Endothelial cell of hepatic sinusoid (primary cell): Measurements from ENCODE around the gene TMEM271.
"Not testable (repeated sequence)": the region's sequence is repeated elsewhere in the genome, so short reads cannot be mapped to it uniquely, and the experiment has no call there.

ENCODE experiments used
- in situ Hi-C: cut with HindIII; loops from 2 replicates; pipeline ENCODE4 v1.10.0; 2017; ENCODE audit warnings: low sequenced_read_pairs

The TMEM271 gene

DNA sequence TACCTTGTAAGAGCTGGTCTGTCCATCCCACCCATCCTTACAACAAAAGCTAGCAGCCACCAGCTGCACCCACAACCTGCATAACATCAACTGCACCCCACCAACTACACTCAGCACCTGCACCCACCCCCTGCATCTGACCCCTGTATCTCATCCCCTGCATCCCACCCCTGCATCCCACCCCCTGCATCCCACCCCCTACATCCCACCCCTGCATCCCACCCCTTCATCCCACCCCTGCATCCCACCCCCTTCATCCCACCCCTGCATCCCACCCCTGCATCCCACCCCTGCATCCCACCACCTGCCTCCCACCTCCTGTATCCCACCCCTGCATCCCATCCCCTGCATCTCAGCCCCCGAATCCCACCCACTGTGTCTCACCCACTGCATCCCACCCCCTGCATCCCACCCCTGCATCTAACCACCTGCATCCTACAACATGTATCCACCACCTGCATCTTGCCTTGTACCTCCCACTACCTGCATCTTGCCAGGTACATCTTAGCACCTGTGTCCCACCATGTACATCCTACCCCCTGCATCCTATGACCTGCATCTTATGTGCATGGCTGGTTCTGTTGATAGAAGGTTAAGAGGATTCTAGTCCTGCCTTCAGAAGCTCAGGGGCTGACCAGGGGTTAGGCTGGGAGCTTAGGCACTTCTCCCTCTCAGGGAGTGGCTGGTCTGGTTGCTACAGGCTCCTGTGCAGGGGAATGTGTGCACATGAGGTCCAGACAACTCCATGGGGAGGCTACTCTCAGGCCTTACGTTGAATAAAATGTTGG lies 9.4 kb downstream of the TMEM271 start:
- in situ Hi-C loops = no loop called here

- in situ Hi-C loops = no loop called here
Observed at GRCh38 chr4:566035-566434, 10.1 kb downstream of the TMEM271 start.

DNA sequence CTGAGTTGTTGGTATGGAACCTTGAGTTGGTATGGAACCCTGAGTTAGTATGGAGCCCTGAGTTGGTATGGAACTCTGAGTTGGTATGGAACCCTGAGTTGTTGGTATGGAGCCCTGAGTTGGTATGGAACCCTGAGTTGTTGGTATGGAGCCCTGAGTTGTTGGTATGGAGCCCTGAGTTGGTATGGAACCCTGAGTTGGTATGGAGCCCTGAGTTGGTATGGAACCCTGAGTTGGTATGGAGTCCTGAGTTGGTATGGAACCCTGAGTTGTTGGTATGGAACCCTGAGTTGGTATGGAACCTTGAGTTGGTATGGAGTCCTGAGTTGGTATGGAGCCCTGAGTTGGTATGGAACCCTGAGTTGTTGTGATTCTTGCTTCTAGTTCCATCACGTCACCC lies 10.5 kb downstream of the TMEM271 start:
- in situ Hi-C loops = not testable (repeated sequence)

DNA sequence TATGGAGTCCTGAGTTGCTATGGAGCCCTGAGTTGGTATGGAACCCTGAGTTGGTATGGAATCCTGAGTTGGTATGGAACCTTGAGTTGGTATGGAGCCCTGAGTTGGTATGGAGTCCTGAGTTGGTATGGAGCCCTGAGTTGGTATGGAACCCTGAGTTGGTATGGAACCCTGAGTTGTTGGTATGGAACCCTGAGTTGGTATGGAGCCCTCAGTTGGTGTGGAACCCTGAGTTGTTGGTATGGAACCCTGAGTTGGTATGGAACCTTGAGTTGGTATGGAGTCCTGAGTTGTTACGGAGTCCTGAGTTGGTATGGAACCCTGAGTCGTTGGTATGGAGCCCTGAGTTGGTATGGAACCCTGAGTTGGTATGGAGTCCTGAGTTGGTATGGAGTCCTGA lies 13.6 kb downstream of the TMEM271 start:
- in situ Hi-C loops = not testable (repeated sequence)

DNA sequence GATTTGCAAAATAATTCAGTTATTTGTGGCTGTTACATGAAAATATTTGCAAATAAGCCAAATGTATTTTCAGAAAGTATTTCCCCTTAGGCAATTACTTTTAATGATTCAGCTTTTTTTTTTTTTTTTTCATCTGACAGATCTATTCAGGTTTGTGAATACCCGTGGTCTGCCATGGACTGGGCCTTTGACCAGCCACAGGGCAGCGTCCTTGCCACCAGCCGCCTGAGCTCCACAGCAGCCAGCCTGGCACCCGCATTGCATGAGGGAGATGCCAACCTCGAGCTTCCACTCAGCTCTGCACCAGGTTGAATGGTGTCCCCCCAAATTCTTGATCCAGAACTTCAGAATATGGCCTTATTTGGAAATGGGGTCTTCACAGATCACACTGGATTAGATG lies 14.7 kb downstream of the TMEM271 start:
- in situ Hi-C loops = no loop called here

DNA sequence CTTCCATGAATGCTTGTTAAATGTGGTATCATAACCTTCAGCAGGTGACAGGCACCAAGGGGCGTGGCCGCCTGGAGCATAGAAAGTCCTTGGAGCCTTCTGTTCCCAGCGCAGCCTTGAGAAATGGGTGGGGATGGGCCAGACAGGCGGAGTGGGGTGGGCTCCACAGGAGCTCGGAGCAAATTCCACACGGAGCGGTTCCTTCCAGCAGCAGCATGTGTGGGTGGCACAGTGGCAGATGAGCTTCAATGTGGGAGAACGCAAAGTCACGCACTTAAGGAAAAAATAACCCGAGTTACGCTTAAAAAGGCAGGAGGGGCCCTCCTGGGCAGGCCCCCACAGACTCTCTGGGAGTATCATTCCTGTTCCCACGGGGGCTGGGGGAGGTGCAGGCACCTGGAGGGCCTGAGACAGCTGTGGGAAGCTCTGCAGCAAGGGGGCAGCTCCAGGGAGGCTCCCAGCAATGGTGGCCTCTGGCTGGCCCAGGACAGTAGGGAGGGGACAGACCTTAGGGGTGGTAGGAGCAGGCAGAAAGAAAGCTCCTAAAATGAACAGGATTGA lies 15.3 kb downstream of the TMEM271 start:
- in situ Hi-C loops = no loop called here

- in situ Hi-C loops = no loop called here
Observed at GRCh38 chr4:560061-560460, 16.0 kb downstream of the TMEM271 start.

DNA sequence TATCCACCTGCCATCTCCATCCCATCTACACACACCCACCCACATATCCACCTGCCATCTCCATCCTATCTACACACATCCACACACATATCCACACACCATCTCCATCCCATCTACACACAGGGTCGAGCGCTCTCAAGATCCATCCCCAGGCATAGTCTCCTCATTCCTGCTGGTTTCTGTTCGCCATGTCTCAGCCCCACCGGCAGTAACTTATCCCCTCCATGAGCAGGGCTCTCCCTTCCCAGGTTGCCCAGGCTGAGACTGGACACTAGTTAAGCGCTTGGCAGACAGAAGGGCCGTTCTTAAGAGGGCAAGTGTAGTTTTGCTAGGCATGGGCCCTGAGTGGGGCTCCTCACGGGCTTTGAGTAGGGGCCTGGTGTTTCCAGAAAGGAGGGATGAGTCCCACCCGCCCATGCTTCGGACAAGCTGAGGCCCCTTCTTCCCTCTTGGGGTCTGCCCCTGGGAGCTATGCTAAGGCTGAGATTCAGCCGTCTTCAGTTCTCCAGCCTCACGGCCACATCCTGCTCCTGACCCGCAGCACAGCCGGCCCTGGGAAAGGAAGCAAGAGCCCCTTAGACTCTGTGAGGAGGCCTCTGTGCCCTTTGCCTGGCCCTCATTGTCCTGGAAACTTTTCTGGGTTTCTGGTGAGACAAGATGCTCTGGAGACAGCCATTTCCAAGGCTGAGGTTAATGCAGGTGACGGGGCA lies 20.4 kb downstream of the TMEM271 start:
- in situ Hi-C loops = no loop called here

- in situ Hi-C loops = not testable (repeated sequence)
Observed at GRCh38 chr4:554793-555320, 21.2 kb downstream of the TMEM271 start.

DNA sequence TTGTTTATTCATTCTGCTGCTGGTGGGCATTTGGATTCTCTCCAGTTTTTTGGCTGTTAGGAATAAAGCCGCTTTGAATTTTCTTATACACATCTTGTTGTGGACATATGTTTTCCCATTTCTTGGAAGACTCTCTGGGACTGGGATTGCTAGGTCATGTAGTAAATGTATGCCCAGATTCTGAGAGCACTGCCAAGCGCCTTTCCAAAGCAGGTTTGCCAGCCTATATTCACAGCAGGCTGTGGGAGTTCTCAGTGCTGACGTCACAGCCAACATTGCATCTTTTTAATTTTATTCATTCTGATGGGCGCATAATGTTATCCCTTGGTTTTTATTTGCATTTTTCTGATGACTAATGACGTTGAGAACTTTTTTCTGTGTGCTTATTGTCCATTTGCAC lies 24.1 kb downstream of the TMEM271 start:
- in situ Hi-C loops = no loop called here

- in situ Hi-C loops = not testable (repeated sequence)
Observed at GRCh38 chr4:550268-550667, 25.8 kb downstream of the TMEM271 start.

DNA sequence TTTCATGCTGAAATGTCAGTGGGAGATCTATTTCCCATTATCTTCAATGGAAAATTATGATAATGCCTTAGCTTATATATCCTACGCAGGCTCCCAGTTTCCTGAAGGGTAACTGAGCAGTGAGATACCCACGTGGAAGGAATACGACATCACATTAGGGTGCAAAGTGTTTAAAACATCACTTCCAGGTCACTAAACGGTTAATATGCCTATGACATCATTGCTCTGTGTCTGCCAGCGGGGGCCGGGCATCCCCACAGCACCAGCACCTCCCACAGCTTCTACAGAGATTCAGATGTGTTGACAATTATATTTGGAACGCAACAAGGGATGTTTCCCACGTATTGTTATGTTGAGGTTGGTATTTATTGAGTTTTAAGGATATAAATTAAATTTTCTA lies 27.1 kb downstream of the TMEM271 start:
- in situ Hi-C loops = no loop called here

DNA sequence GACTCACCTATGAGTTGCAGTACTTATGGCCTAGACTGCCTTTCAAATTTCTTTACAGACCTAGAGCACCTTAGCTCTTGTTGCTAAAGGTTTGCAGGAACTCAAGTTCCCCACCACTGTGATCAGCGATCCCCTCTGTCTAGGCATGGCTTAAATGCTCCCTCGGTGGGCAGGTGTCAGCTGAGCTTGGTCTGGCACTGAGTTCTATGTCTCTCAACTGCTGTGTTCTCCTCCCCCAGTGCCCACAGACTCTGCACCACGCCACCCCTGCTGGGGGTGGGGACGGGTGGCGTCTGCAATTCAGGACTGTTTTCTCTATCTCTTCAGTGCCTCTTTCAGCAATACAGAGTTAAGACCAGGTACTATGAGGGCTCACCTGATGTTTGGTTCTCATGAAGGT lies 30.5 kb downstream of the TMEM271 start:
- in situ Hi-C loops = no loop called here

DNA sequence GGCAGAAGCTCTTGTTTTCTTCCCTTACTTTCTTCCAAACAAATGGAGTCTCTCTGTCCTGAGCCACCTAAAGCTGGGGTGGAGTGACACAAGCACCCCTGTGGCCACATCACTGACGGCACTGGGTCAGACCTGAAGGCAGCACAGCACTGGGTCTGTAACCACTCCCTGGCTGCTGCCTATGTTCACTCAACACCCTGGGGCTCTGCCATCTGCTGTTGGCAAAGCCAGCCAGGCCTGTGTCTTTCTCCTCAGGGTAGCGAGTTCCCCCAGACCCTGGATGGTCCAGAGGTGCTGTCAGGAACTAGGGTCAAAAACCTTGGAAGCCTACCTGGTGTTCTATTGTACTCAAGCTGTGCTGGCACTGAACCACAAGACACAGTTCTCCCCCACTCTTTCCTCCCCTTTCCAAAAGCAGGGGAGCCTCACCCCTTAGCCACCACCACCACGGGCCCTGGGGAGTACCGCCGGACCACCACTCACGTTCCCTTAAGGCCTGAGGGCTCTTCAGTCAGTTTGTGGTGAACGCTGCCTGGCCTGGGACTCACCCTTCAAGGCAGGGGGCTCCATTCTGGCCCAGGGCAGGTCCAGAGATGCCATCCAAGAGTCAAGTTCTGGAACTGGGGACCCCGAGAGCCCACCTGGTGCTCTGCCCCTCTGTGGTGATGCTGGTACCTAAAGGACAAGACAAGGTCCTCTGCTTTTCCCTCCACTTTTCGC lies 31.5 kb downstream of the TMEM271 start:
- in situ Hi-C loops = no loop called here

DNA sequence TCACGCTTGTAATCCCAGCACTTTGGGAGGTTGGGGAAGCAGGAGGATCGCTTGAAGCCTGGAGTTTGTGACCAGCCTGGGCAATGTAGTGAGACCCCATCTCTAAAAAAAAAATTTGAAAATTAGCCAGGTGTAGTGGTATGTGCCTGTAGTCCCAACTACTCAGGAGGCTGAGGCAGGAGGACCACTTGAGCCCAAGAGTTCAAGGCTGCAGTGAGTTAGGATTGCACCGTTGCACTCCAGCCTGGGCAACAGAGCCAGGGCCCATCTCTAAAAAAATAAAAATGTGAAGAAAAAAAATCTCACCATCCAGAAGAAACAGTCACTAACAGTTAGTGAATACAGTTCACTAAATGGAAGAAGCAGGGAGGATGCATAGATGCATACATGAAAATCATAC lies 34.8 kb downstream of the TMEM271 start:
- in situ Hi-C loops = no loop called here

GRCh38 chr4:538542-539142 lies 37.5 kb downstream of the TMEM271 start:
- in situ Hi-C loops = loop anchor here (5.0 kb wide), 1 partner anchor 84 kb away; no protein-coding TSS in a partner anchor

DNA sequence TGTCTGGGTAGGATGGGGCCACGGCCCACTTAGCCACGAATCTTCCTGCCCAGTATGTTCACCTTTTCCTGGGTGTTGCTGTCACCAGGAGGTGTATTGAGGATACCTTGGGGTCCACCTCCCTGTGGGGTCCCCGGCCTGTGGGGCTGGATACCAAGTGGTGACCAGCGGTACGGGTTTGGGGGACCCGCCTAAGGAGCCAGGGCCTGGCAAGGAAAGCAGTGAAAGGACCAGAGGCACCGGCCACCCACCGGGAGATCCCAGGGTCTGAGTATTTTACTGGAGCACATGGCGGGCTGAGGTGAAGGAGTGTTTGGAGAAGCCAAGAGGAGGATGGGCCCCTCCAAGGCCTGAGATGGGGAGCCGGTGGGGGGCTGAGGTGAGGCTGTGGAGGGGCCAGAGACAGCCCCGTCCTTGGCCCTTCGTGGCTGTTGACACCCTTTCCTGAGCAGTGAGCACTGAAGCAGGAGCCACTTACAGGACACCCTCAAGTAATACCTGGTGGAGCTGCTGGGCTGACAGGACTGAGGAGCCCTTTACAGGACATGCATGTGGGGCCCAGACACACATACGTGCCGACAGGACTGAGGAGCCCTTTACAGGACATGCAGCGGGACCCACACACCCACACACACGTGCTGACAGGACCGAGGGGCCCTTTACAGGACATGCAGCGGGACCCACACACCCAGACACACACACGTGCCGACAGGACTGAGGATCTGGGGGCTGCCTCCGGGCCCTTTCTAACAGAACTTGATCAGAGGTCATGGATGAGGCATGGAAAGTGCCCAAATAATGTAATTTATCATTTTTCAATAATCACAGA lies 38.4 kb downstream of the TMEM271 start:
- in situ Hi-C loops = loop anchor here (5.0 kb wide), 1 partner anchor 85 kb away; no protein-coding TSS in a partner anchor

- in situ Hi-C loops = loop anchor here (5.0 kb wide), 1 partner anchor 86 kb away; no protein-coding TSS in a partner anchor
Observed at GRCh38 chr4:536351-536972, 39.6 kb downstream of the TMEM271 start.

GRCh38 chr4:535924-536281 lies 40.2 kb downstream of the TMEM271 start:
- in situ Hi-C loops = loop anchor here (5.0 kb wide), 1 partner anchor 86 kb away; no protein-coding TSS in a partner anchor
